ENCODE results near the gene SYT7.

DNA sequence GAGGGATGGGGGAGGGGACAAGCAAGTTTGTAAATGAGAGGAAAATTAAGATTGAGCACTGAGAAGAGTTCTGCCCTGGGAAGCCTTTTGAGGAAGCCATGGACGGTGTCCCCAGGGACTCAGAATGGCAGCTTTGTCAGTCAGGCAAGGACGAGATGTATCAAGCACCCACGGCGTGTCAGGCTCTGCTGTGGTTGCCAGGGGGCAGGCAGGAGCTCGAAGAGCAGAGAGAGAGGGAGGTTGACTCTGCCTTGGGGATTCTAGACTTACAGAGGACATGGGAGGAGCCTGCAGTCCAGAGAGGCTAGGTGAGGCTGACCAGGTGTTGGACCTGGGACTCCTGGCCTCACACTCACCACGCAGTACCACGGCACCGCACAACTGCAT, 29.1 kb upstream of the SYT7 start:
- no peak for TF ChIP-seq EZH2 (IDR thresholded peaks at IDR 0.05; ENCODE audit: low read length)
- TF ChIP-seq, protein P1, sequence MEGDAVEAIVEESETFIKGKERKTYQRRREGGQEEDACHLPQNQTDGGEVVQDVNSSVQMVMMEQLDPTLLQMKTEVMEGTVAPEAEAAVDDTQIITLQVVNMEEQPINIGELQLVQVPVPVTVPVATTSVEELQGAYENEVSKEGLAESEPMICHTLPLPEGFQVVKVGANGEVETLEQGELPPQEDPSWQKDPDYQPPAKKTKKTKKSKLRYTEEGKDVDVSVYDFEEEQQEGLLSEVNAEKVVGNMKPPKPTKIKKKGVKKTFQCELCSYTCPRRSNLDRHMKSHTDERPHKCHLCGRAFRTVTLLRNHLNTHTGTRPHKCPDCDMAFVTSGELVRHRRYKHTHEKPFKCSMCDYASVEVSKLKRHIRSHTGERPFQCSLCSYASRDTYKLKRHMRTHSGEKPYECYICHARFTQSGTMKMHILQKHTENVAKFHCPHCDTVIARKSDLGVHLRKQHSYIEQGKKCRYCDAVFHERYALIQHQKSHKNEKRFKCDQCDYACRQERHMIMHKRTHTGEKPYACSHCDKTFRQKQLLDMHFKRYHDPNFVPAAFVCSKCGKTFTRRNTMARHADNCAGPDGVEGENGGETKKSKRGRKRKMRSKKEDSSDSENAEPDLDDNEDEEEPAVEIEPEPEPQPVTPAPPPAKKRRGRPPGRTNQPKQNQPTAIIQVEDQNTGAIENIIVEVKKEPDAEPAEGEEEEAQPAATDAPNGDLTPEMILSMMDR (optimal IDR thresholded peaks at IDR 0.05 in 1 of 3, IDR thresholded peaks at IDR 0.05 in 1 of 3, conservative IDR thresholded peaks at IDR 0.05 in 1 of 3; ENCODE audit: extremely low read depth in 1 of 3, insufficient read depth in 2 of 3, low read length in 3 of 3) = peak; percentile 40 to 51 (median 44)
